ENCODE results near the gene CREB3L2.

DNA sequence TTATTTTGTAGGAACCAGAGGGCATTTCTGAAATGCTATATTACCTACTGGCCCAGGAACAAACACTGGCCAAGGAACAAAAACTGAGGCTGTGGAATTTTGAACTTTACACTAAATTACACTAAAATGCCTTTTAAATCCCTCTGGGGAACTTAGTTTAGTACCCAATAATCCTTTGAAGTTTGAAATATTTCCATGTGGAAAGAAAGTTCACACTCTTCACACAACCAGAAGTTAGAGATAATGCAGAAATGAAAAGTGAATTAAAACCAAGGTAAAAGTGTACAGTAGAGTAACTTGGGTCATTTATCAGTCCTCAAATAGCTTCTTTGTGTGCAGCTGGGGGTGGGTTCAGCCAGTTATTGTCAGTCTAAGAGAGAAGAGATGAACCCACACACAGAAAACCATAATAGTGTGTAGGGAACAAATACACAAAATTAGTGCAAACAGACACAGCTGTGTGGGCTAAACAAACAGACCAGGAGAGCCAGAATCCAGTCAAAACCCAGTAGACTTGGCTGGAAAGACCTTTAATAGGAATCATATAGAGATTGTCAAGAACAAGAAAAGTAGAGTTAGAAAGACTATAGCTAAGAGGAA, 108.6 kb downstream of the CREB3L2 start:
- TF ChIP-seq CTCF (IDR thresholded peaks at IDR 0.05), result no peak
- no peak for TF ChIP-seq ZFX (IDR thresholded peaks at IDR 0.05; ENCODE audit: borderline replicate concordance)
